A673 (cell line): ENCODE data around the gene ABCA10. TPM values are rescaled to one million over a fixed set of nuclear protein-coding genes. Genes with fewer than 3 reads are reported as not detected.

Experiments
- BruUV-seq: library from RNA; stranded (reverse); fragments of 400-500 nt; replicated peaks from 2 replicates; lab custom pipeline; 2021; lab: Mats Ljungman, UMichigan
- CTCF ChIA-PET: fragments of 300-600 bp; sonication (Branson Sonifier 250); formaldehyde crosslinking; loops from one replicate; lab custom pipeline; 2022; ENCODE audit warnings: antibody characterized with exemption; lab: Charles Lee
- POLR2A ChIA-PET: fragments of 300-600 bp; sonication (Branson Sonifier 250); formaldehyde crosslinking; loops from one replicate; lab custom pipeline; 2022; ENCODE audit warnings: antibody characterized with exemption; ENCODE audit not compliant: low non-redundant PET; lab: Charles Lee
- DNase-seq: peaks from one replicate; pipeline ENCODE4 v3.0.0-alpha.2; 2015; ENCODE audit warnings: low spot score
- H3K27ac ChIP-seq: fragments of 200-600 bp; sonication (generic); 2 replicates; pipeline ENCODE4 v1.5.1; 2016; ENCODE audit warnings: mixed run types, low read depth, mild to moderate bottlenecking, mixed read lengths, antibody characterized with exemption, low read length; ENCODE audit not compliant: poor library complexity, severe bottlenecking
- H3K27me3 ChIP-seq: fragments of 200-600 bp; sonication (generic); replicated peaks from 2 replicates; pipeline ENCODE4 v1.6.1; 2017; ENCODE audit warnings: mixed run types, low read depth, mild to moderate bottlenecking, mixed read lengths, antibody characterized with exemption, low read length; ENCODE audit not compliant: insufficient read depth, poor library complexity
- H3K36me3 ChIP-seq: fragments of 200-600 bp; sonication (generic); 2 replicates; pipeline ENCODE4 v1.6.1; 2016; ENCODE audit warnings: mixed run types, mild to moderate bottlenecking, mixed read lengths, antibody characterized with exemption, low read length; ENCODE audit not compliant: insufficient read depth, poor library complexity, severe bottlenecking
- H3K4me1 ChIP-seq: fragments of 200-600 bp; sonication (generic); 2 replicates; pipeline ENCODE4 v1.6.1; 2017; ENCODE audit warnings: mixed run types, mild to moderate bottlenecking, mixed read lengths, antibody characterized with exemption, low read length; ENCODE audit not compliant: insufficient read depth, poor library complexity, severe bottlenecking
- H3K4me3 ChIP-seq: fragments of 200-600 bp; sonication (generic); 2 replicates; pipeline ENCODE4 v1.5.1; 2016; ENCODE audit warnings: low read depth, mixed run types, mild to moderate bottlenecking, mixed read lengths, low read length; ENCODE audit not compliant: poor library complexity, severe bottlenecking
- H3K9me3 ChIP-seq: fragments of 200-600 bp; sonication (generic); 2 replicates; pipeline ENCODE4 v1.6.1; 2016; ENCODE audit warnings: mixed run types, low read depth, mild to moderate bottlenecking, mixed read lengths, antibody characterized with exemption, low read length; ENCODE audit not compliant: poor library complexity, severe bottlenecking
- EZH2 ChIP-seq: fragments of 200-600 bp; sonication (generic); IDR thresholded peaks from 2 replicates; pipeline ENCODE4 v1.6.1; 2017; ENCODE audit warnings: borderline replicate concordance, low read depth, mild to moderate bottlenecking, mixed read lengths, antibody characterized with exemption, low read length; ENCODE audit not compliant: poor library complexity, severe bottlenecking
- intact Hi-C: fragments of 100-400 bp; cut with micrococcal nuclease; formaldehyde crosslinking; loops from one replicate; pipeline ENCODE4 v1.10.0; 2022; ENCODE audit not compliant: unreplicated experiment
- total RNA-seq: library from RNA; stranded (reverse); gene quantifications from 2 replicates; pipeline ENCODE4 v1.2.3, GENCODE V29; 2021
- TF ChIP-seq, protein P1 (sequence below): fragments of 300-800, 200-600 bp; sonication (generic); conservative IDR thresholded peaks from 2 replicates; pipeline ENCODE4 v1.5.1; 2017; ENCODE audit warnings: low read depth, mild to moderate bottlenecking, antibody characterized with exemption, low read length, moderate library complexity, mixed read lengths

ABCA10 gene
- total RNA-seq, 1 experiment from 2014 or later: 0.47 TPM

DNA sequence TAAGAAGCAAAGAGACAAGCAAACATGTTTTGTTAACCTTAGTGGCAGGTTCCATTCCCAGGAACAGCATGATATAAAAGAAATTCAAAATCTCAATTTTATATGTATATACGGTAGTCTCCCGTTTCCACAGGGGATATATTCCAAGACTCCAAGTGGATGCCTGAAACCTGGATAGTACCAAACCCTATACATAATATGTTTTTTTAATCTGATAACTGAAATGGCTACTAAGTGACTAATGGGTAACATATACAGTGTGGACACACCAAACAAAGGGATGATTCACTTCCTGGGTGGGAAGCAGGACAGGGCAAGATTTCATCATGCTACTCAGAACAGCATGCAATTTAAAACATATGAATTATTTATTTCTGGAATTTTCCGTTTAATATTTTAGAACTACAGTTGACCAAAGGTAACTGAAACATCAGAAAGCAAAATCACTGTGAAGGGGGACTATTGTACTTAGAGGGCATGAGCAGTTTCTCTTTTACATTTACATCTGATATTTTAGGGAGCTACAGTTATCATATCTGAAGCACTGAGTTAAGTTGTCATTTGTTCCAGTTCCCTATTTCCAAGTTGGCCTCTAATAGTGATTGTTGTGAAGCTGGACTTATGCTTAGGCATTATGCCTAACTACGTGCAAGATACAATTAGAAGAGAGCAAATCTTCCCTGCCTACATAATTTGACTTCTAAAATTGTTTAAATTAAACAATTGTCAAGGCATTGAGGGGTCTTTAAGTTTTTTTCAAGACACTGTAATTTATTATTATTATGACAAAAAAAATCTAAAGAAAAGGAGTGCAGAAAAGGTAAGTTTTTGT lies 52.8 kb downstream of the ABCA10 start:
- Histone ChIP-seq H3K27me3 (no peaks in the 10 kb centered on the region), H3K27ac (no peak overlapping the region), H3K4me3 (no peak overlapping the region), H3K9me3 (no peaks in the 10 kb centered on the region), H3K36me3 (no peaks in the 10 kb centered on the region), H3K4me1 (peaks cover 11% of the 10 kb centered on the region)
- ChIA-PET CTCF (no interaction called here), POLR2A (no interaction called here)
- TF ChIP-seq, protein P1, sequence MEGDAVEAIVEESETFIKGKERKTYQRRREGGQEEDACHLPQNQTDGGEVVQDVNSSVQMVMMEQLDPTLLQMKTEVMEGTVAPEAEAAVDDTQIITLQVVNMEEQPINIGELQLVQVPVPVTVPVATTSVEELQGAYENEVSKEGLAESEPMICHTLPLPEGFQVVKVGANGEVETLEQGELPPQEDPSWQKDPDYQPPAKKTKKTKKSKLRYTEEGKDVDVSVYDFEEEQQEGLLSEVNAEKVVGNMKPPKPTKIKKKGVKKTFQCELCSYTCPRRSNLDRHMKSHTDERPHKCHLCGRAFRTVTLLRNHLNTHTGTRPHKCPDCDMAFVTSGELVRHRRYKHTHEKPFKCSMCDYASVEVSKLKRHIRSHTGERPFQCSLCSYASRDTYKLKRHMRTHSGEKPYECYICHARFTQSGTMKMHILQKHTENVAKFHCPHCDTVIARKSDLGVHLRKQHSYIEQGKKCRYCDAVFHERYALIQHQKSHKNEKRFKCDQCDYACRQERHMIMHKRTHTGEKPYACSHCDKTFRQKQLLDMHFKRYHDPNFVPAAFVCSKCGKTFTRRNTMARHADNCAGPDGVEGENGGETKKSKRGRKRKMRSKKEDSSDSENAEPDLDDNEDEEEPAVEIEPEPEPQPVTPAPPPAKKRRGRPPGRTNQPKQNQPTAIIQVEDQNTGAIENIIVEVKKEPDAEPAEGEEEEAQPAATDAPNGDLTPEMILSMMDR: no peak
- no peak for TF ChIP-seq EZH2
- intact Hi-C loops: no loop called here
- no TSS peak for BruUV-seq
- DNase-seq: peak; percentile 68

DNA sequence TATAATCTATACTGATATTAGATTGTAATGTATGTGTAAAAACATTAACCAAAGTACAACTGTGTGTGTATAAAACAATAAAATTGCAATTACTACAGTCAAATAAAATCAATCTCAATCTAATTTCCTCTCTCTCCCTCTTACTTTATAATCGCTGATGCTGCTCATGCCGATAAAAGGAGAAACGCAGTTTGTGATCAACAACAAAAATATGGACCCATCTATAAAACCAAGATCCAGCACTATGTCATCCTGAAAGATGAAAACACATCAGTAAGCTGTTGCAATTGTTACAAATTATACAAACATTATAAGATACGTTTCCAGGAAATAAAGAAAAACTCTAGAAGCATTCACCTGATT lies 53.4 kb downstream of the ABCA10 start:
- no peak overlapping the region for H3K27ac ChIP-seq
- no peak for TF ChIP-seq EZH2
- TF ChIP-seq, protein P1: no peak
- ChIA-PET POLR2A (no interaction called here), CTCF (no interaction called here)
- H3K36me3 ChIP-seq: no peaks in the 10 kb centered on the region
- H3K27me3 ChIP-seq: no peaks in the 10 kb centered on the region
- intact Hi-C loops: no loop called here
- H3K9me3 ChIP-seq: no peaks in the 10 kb centered on the region
- peaks cover 11% of the 10 kb centered on the region for H3K4me1 ChIP-seq
- no peak overlapping the region for H3K4me3 ChIP-seq
- BruUV-seq: TSS peak; percentile 73
- no peak for DNase-seq

DNA sequence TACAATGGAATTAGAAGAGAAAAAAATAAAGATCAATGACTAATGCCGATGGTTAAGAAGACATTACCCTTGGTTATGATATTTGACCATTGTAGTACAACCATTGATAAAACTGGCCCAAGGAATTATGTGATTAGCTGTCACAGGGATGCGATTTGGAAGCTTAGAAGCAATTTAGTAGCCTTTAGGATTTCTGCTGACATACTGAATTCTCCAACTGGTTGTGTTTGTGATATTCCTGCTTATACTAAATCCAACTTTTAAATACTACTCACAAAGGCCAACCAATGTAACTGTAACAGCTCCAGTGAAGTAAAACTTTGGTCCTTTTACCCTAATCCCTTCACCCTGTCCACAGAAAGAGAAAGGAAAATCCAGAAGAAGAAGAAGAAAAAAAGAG lies 55.5 kb downstream of the ABCA10 start:
- Histone ChIP-seq H3K4me1 (peaks cover 11% of the 10 kb centered on the region), H3K4me3 (no peak overlapping the region), H3K9me3 (no peaks in the 10 kb centered on the region), H3K27ac (no peak overlapping the region), H3K36me3 (no peaks in the 10 kb centered on the region), H3K27me3 (no peaks in the 10 kb centered on the region)
- TF ChIP-seq, protein P1: no peak
- DNase-seq: no peak
- intact Hi-C loops: no loop called here
- BruUV-seq: no TSS peak
- POLR2A ChIA-PET: no interaction called here
- CTCF ChIA-PET: no interaction called here
